Ovary (tissue), 9 donors: Measurements from ENCODE around the gene COL23A1. TPM values are rescaled to one million over a fixed set of nuclear protein-coding genes. Genes with fewer than 3 reads are reported as not detected.

ENCODE experiments used
- DNase-seq, 5 donors: peaks; one replicate each; pipeline ENCODE4 v3.0.0-alpha.2; 2019 to 2020
- H3K27ac ChIP-seq, 2 donors: fragments of 200-600 bp; one replicate each; pipeline versions ENCODE4 v1.5.1 to v1.8.0; 2019 to 2022
- H3K27me3 ChIP-seq: fragments of 200-600 bp; one replicate; pipeline ENCODE4 v1.8.0; 2022
- H3K36me3 ChIP-seq: fragments of 200-600 bp; sonication (generic); one replicate; pipeline ENCODE4 v1.5.1; 2019
- H3K4me1 ChIP-seq: one replicate; pipeline ENCODE4 v1.8.1; 2013; ENCODE audit warnings: mild to moderate bottlenecking, moderate library complexity; ENCODE audit not compliant: insufficient read depth
- H3K4me3 ChIP-seq: fragments of 200-600 bp; sonication (generic); one replicate; pipeline ENCODE4 v1.5.1; 2017
- H3K9me3 ChIP-seq, 2 donors: fragments of 200-600 bp in 1 of 2; sonication (generic) in 1 of 2; one replicate each; pipeline versions ENCODE4 v1.5.1 to v1.8.1; 2013 to 2019; ENCODE audit warnings: mild to moderate bottlenecking in 1 of 2, moderate library complexity in 1 of 2
- EP300 ChIP-seq: sonication (generic); formaldehyde crosslinking; IDR thresholded peaks from one replicate; pipeline ENCODE4 v1.6.1; 2017; ENCODE audit warnings: antibody characterized with exemption
- POLR2A ChIP-seq: fragments of 450-650 bp; IDR thresholded peaks from one replicate; pipeline ENCODE4 v1.6.1; 2017; ENCODE audit warnings: antibody characterized with exemption, mild to moderate bottlenecking, moderate library complexity
- WGBS, 3 donors: extraction: QIAGEN DNeasy Blood & Tissue Kit in 1 of 3; methylation state at CpG; one replicate each; pipeline versions ENCODE4 v1.1.5 to v1.1.7; 2013 to 2017; 5-methylcytosine and 5-hydroxymethylcytosine counted together
- intact Hi-C, 4 donors: fragments of 100-400 bp; cut with DNase I; formaldehyde crosslinking; loops; one replicate each; pipeline versions ENCODE4 v1.11.0 to v1.15.1; 2022 to 2023
- polyA plus RNA-seq, 2 donors: library from polyadenylated mRNA; stranded (reverse); fragments of 200-250 nt in 1 of 2; fragments of 350-450 nt in 1 of 2; fragmentation: Illumina TruSeq in 1 of 2; extraction: RNeasy Lipid Tissue Mini Kit (QIAGEN cat#74804) in 1 of 2; gene quantifications; one replicate each; pipeline ENCODE4 v1.2.3, GENCODE V29; 2013 to 2014
- total RNA-seq, 7 donors: library from RNA; depleted of rRNA in 2 of 7; stranded (reverse); fragments of >200 nt in 2 of 7; fragmentation: NEBNext Ultra II Directional in 3 of 7; extraction: Animal tissue kit (Norgen Biotek cat#: 25700) in 3 of 7; gene quantifications; one replicate each; pipeline versions ENCODE4 v1.1.0 to v1.2.4, GENCODE V29; 2016 to 2023
- TF ChIP-seq, protein P1 (sequence below), 3 donors: fragments of 450-650 bp in 2 of 3; fragments of 200-600 bp in 1 of 3; IDR thresholded peaks; one replicate each; pipeline versions ENCODE4 v1.5.1 to v1.8.0; 2016 to 2022; ENCODE audit warnings: antibody characterized with exemption in 3 of 3, mild to moderate bottlenecking in 1 of 3
- donor health status: DM: no; HTN: no; CAD: no; lungs with moderate emphysema.
- donor health status: DM: no; HTN: no; CAD: no.
- donor health status: Bipolar disorder and iron deficiency.
- donor health status: DM: yes; HTN: yes; CAD: no.
- donor health status: DM: no; HTN: no; CAD: no.
- donor health status: DM: yes; HTN: yes; CAD: no.

The COL23A1 gene
- total and polyA plus RNA-seq, 9 donors = 0.13 to 0.92 (median 0.39) TPM; not detected in 1

DNA sequence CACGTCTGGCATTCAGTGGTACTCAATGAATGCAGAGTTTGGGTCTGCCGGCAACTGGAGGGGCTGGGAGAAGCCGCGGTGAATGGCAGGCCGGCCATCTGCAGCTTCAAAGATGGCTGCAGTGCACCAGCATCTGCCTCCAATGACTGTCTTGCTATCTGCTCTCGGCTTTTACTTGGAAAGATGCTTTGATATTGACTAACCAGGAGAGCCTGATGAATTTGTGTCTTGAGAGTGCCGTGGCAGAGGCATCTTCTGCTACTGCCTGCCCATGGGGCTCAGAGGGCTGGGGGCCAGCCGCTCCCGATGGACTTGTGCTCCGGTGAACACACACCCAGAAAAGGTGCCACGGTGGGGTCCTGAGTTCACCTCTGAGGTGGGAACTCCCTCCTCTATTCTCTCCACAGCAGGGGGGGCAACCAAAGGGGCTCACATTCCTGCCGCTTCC is 164.5 kb downstream of the COL23A1 start:
- Histone ChIP-seq H3K9me3 (no peaks in the 10 kb centered on the region), H3K27me3 (no peaks in the 10 kb centered on the region), H3K4me1 (no peaks in the 10 kb centered on the region), H3K36me3 (no peaks in the 10 kb centered on the region), H3K4me3 (no peak overlapping the region), H3K27ac (no peak overlapping the region)
- intact Hi-C loops = no loop called here
- WGBS, 3 donors = 92 to 94% (median 93%) methylated on average over 12 of the region's 12 CpGs
- TF ChIP-seq, protein P1, sequence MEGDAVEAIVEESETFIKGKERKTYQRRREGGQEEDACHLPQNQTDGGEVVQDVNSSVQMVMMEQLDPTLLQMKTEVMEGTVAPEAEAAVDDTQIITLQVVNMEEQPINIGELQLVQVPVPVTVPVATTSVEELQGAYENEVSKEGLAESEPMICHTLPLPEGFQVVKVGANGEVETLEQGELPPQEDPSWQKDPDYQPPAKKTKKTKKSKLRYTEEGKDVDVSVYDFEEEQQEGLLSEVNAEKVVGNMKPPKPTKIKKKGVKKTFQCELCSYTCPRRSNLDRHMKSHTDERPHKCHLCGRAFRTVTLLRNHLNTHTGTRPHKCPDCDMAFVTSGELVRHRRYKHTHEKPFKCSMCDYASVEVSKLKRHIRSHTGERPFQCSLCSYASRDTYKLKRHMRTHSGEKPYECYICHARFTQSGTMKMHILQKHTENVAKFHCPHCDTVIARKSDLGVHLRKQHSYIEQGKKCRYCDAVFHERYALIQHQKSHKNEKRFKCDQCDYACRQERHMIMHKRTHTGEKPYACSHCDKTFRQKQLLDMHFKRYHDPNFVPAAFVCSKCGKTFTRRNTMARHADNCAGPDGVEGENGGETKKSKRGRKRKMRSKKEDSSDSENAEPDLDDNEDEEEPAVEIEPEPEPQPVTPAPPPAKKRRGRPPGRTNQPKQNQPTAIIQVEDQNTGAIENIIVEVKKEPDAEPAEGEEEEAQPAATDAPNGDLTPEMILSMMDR (IDR thresholded peaks at IDR 0.05) = no peak
- TF ChIP-seq POLR2A (no peak), EP300 (no peak)
- DNase-seq = no peak

DNA sequence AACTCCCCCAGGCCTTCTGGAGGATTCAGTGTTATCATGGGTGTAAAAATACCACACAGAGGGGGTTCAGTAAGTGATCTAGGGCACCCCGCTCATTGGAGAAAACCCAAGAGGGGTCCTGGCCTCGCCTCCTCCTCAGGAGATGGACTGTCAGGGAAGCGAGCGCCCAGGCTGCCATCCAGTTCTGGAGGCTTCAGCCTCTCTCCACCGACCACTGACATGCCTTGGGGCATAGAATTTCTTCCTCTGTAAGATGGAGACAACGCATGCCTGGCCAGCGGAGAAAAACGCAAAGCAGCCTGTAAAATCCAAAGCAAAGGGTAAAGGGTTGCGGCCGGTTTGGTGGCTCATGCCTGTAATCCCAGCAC is 165.4 kb downstream of the COL23A1 start:
- H3K27me3 ChIP-seq = no peaks in the 10 kb centered on the region
- intact Hi-C loops = no loop called here
- WGBS, 3 donors = 93 to 96% (median 95%) methylated on average over 10 of the region's 10 CpGs
- H3K27ac ChIP-seq = no peak overlapping the region
- no peak overlapping the region for H3K4me3 ChIP-seq
- no peaks in the 10 kb centered on the region for H3K36me3 ChIP-seq
- TF ChIP-seq POLR2A = no peak
- no peak for TF ChIP-seq EP300
- TF ChIP-seq, protein P1 (IDR thresholded peaks at IDR 0.05) = no peak
- H3K4me1 ChIP-seq = no peaks in the 10 kb centered on the region
- no peaks in the 10 kb centered on the region for H3K9me3 ChIP-seq
- no peak for DNase-seq

DNA sequence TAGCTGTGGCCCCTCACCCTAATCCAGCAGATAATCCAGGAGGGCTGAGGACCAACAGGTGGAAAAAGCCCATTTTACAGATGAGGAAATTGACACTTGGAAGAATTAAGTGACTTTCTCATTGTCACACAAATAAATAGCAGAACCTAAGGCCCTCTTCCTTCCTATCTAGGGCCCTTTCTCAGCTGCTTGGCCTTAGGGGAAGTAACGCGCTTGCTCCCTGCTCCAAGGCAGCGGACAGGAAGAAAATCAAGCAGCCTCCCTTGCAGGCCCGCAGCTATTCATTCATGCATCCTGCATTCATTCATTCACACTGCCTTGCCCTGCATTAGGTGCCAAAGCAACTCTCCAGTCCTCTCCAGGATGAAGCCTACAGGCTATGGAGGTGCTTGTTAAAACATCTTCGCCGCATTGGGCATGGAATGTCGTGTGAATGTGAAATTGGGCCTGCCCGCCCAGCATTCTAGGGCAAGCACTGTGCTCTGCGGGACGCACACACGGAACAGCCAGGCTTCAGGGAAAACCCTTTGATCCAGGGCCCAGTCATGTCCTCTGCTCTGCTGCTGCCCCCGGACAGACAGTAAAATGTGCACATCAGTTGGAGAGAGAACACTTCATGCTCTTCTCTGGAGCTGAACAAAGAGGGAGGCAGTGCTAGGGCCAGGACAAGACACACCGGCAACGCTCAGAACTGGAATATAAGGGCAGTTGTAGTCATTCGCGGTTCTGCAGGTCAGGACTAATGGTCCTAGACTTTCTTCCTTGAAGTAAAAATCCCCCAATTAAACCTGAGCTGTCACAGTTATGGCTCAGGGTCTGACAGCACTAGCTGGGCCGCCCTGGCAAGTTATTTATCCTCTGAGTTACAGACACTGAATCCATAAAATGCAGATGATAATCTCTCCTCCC is 166.0 kb downstream of the COL23A1 start:
- DNase-seq = no peak
- intact Hi-C loops = no loop called here
- WGBS, 3 donors = 78 to 82% (median 79%) methylated on average over 17 of the region's 17 CpGs
- no peak overlapping the region for H3K27ac ChIP-seq
- H3K9me3 ChIP-seq = no peaks in the 10 kb centered on the region
- H3K27me3 ChIP-seq = no peaks in the 10 kb centered on the region
- TF ChIP-seq, protein P1 (IDR thresholded peaks at IDR 0.05) = no peak
- TF ChIP-seq POLR2A = no peak
- no peak for TF ChIP-seq EP300
- no peak overlapping the region for H3K4me3 ChIP-seq
- H3K36me3 ChIP-seq = no peaks in the 10 kb centered on the region
- no peaks in the 10 kb centered on the region for H3K4me1 ChIP-seq

DNA sequence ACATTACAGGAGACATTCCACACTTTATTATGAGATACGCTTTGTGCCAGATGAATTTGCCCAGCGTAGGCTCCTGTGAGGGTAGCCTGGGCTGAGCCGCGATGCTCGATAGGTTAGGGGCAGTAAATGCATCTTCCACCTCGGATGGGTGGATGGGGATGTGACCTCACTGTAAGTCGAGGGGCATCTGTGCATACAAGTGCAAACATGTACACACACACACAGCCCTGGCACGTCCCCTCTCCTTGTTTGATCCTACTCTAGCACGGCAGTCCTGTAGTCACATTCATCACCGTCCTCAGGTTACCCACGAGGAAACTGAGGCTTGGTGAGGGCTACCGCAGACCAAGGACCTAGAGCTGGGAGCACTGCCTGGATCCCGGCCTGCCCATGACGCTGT is 166.8 kb downstream of the COL23A1 start:
- Histone ChIP-seq H3K27me3 (no peaks in the 10 kb centered on the region), H3K36me3 (no peaks in the 10 kb centered on the region), H3K9me3 (no peaks in the 10 kb centered on the region), H3K4me1 (no peaks in the 10 kb centered on the region), H3K27ac (no peak overlapping the region), H3K4me3 (no peak overlapping the region)
- WGBS, 3 donors = 91 to 97% (median 94%) methylated on average over 14 of the region's 14 CpGs
- no peak for TF ChIP-seq EP300
- no peak for TF ChIP-seq POLR2A
- TF ChIP-seq, protein P1 (IDR thresholded peaks at IDR 0.05) = no peak
- no peak for DNase-seq
- intact Hi-C loops = no loop called here
